OCI-LY7 (cell line): ENCODE measurements around the gene PARP3. TPM values are rescaled to one million over a fixed set of nuclear protein-coding genes. Genes with fewer than 3 reads are reported as not detected.

Experiments
- BruUV-seq: library from RNA; stranded (reverse); fragments of 400-500 nt; replicated peaks from 2 replicates; lab custom pipeline; 2021; lab: Mats Ljungman, UMichigan
- CTCF ChIA-PET: fragments of 300-600 bp; sonication (Branson Sonifier 250); formaldehyde crosslinking; loops from one replicate; lab custom pipeline; 2022; ENCODE audit warnings: antibody characterized with exemption; ENCODE audit not compliant: unreplicated experiment; lab: Charles Lee
- POLR2A ChIA-PET: fragments of 300-600 bp; sonication (Branson Sonifier 250); formaldehyde crosslinking; loops from one replicate; lab custom pipeline; 2022; ENCODE audit warnings: antibody characterized with exemption; lab: Charles Lee
- DNase-seq: peaks from one replicate; pipeline ENCODE4 v3.0.0-alpha.2; 2015; ENCODE audit warnings: low spot score
- H2AFZ ChIP-seq: fragments of 200-600 bp; sonication (generic), shearing (Covaris generic); 2 replicates; pipeline ENCODE4 v1.6.1; 2014; ENCODE audit warnings: mild to moderate bottlenecking, antibody characterized with exemption, low read length, moderate library complexity
- H3K27ac ChIP-seq: fragments of 200-600 bp; sonication (generic); 2 replicates; pipeline ENCODE4 v1.5.1; 2014; ENCODE audit warnings: mixed run types, low read depth, mild to moderate bottlenecking, moderate library complexity, low read length, inconsistent platforms; ENCODE audit not compliant: poor library complexity, severe bottlenecking
- H3K36me3 ChIP-seq: fragments of 200-600 bp; sonication (generic); 2 replicates; pipeline ENCODE4 v1.6.1; 2014; ENCODE audit warnings: mild to moderate bottlenecking, antibody characterized with exemption, low read length, moderate library complexity, mixed read lengths; ENCODE audit not compliant: insufficient read depth
- H3K4me1 ChIP-seq: fragments of 200-600 bp; sonication (generic); 2 replicates; pipeline ENCODE4 v1.5.1; 2014; ENCODE audit warnings: mild to moderate bottlenecking, low read length; ENCODE audit not compliant: insufficient read depth, poor library complexity, severe bottlenecking
- H3K4me2 ChIP-seq: fragments of 200-600 bp; sonication (generic); 2 replicates; pipeline ENCODE4 v1.6.1; 2014; ENCODE audit warnings: mild to moderate bottlenecking, low read length
- H3K4me3 ChIP-seq: fragments of 200-600 bp; sonication (generic); 2 replicates; pipeline ENCODE4 v1.5.1; 2014; ENCODE audit warnings: mild to moderate bottlenecking, low read depth, low read length; ENCODE audit not compliant: poor library complexity, severe bottlenecking
- H3K79me2 ChIP-seq: fragments of 200-600 bp; sonication (generic); 2 replicates; pipeline ENCODE4 v1.6.1; 2016; ENCODE audit warnings: low read depth, mild to moderate bottlenecking, low read length, moderate library complexity, mixed read lengths; ENCODE audit not compliant: insufficient read depth
- H3K9me2 ChIP-seq: fragments of 200-600 bp; sonication (generic); 2 replicates; pipeline ENCODE4 v1.6.1; 2016; ENCODE audit warnings: mild to moderate bottlenecking, low read length, mixed read lengths; ENCODE audit not compliant: insufficient read depth
- H3K9me3 ChIP-seq: fragments of 200-600 bp; sonication (generic); 2 replicates; pipeline ENCODE4 v1.6.1; 2014; ENCODE audit warnings: mild to moderate bottlenecking, mixed run types, low read length, mixed read lengths
- H4K20me1 ChIP-seq: fragments of 200-600 bp; sonication (generic); 2 replicates; pipeline ENCODE4 v1.6.1; 2014; ENCODE audit warnings: mild to moderate bottlenecking, antibody characterized with exemption, low read length, moderate library complexity, mixed read lengths; ENCODE audit not compliant: insufficient read depth
- CTCF ChIP-seq: fragments of 200-600 bp; sonication (generic); conservative IDR thresholded peaks from 2 replicates; pipeline ENCODE4 v1.5.1; 2014; ENCODE audit warnings: mild to moderate bottlenecking, antibody characterized with exemption, low read length, moderate library complexity, mixed read lengths
- EZH2phosphoT487 ChIP-seq: fragments of 200-600 bp; sonication (generic); IDR thresholded peaks from 2 replicates; pipeline ENCODE4 v1.6.1; 2018; ENCODE audit warnings: low read depth, borderline replicate concordance, mild to moderate bottlenecking, mixed run types, antibody characterized with exemption, low read length, moderate library complexity, mixed read lengths
- intact Hi-C: fragments of 100-400 bp; cut with micrococcal nuclease; formaldehyde crosslinking; loops from one replicate; pipeline ENCODE4 v1.10.0; 2022; ENCODE audit not compliant: unreplicated experiment
- total RNA-seq, 2 experiments: library from RNA; depleted of rRNA in 1 of 2; stranded (reverse); fragments of >200 nt in 1 of 2; shearing (Covaris generic) in 1 of 2; gene quantifications; 2 replicates each; pipeline ENCODE4 v1.2.3, GENCODE V29; 2014 to 2022

The PARP3 gene
- total RNA-seq, 2 experiments from 2014 or later, result 11.9 to 12.0 TPM

GRCh38 chr3:51937014-51937413 lies 5.1 kb upstream of the PARP3 start:
- TF ChIP-seq CTCF (no peak), EZH2phosphoT487 (no peak)
- ChIA-PET CTCF (no interaction called here), POLR2A (no interaction called here)

GRCh38 chr3:51937611-51938450 lies 4.3 kb upstream of the PARP3 start:
- H3K9me2 ChIP-seq, result no peaks in the 10 kb centered on the region
- H3K27ac ChIP-seq, result no peak overlapping the region
- peaks cover 23% of the 10 kb centered on the region for H3K79me2 ChIP-seq
- no peak overlapping the region for H3K4me2 ChIP-seq
- ChIA-PET POLR2A (no interaction called here), CTCF (no interaction called here)
- no peak for TF ChIP-seq EZH2phosphoT487
- no peak for TF ChIP-seq CTCF
- H3K4me3 ChIP-seq, result no peak overlapping the region
- no peak overlapping the region for H2AFZ ChIP-seq
- no peak for DNase-seq
- H3K9me3 ChIP-seq, result no peaks in the 10 kb centered on the region
- peaks cover 20% of the 10 kb centered on the region for H3K4me1 ChIP-seq
- no TSS peak for BruUV-seq
- H4K20me1 ChIP-seq, result no peaks in the 10 kb centered on the region
- intact Hi-C loops, result no loop called here
- H3K36me3 ChIP-seq, result peaks cover 67% of the 10 kb centered on the region

More at GRCh38 chr3:51937014-51937413, 5.1 kb upstream of the PARP3 start:
- Histone ChIP-seq H4K20me1 (no peaks in the 10 kb centered on the region), H3K79me2 (peaks cover 23% of the 10 kb centered on the region), H3K4me2 (no peak overlapping the region), H3K9me3 (no peaks in the 10 kb centered on the region), H3K4me3 (no peak overlapping the region), H3K27ac (no peak overlapping the region), H3K36me3 (peaks cover 74% of the 10 kb centered on the region), H3K4me1 (peaks cover 13% of the 10 kb centered on the region), H2AFZ (no peak overlapping the region), H3K9me2 (no peaks in the 10 kb centered on the region)
- intact Hi-C loops, result no loop called here
- no TSS peak for BruUV-seq
- DNase-seq, result no peak
